Activated CD4-positive, alpha-beta T cell treated with anti-CD3 and anti-CD28 coated beads, Interleukin-2, amount 10 ng/mL, durations not matched to agents 7 days and 5 days (primary cell): ENCODE measurements around the gene MYO1F. TPM values are rescaled to one million over a fixed set of nuclear protein-coding genes. Genes with fewer than 3 reads are reported as not detected.

Experiments used
- CTCF ChIA-PET: fragments of 350-600 bp; sonication (Branson Sonifier 250); formaldehyde crosslinking; loops from one replicate; lab custom pipeline; 2021; ENCODE audit warnings: antibody characterized with exemption; lab: Charles Lee
- POLR2A ChIA-PET: fragments of 350-600 bp; sonication (Branson Sonifier 250); formaldehyde crosslinking; loops from one replicate; lab custom pipeline; 2021; ENCODE audit warnings: antibody characterized with exemption; lab: Charles Lee
- DNase-seq: peaks from one replicate; pipeline ENCODE4 v3.0.0-alpha.2; 2020
- H3K27ac Mint-ChIP-seq: one replicate; pipeline ENCODE4 v1.8.0; 2021; ENCODE audit warnings: mild to moderate bottlenecking, moderate library complexity, mixed read lengths
- H3K27me3 Mint-ChIP-seq: one replicate; pipeline ENCODE4 v1.8.0; 2021; ENCODE audit warnings: mixed read lengths
- H3K36me3 Mint-ChIP-seq: one replicate; pipeline ENCODE4 v1.8.0; 2021; ENCODE audit warnings: low read depth, mixed read lengths
- H3K4me1 Mint-ChIP-seq: one replicate; pipeline ENCODE4 v1.8.0; 2021; ENCODE audit warnings: mixed read lengths
- H3K4me3 Mint-ChIP-seq: one replicate; pipeline ENCODE4 v1.8.0; 2021; ENCODE audit warnings: mild to moderate bottlenecking, moderate library complexity, mixed read lengths
- H3K9me3 Mint-ChIP-seq: one replicate; pipeline ENCODE4 v1.8.0; 2021; ENCODE audit warnings: mixed read lengths
- total RNA-seq, 2 experiments: library from RNA; stranded (reverse); gene quantifications; one replicate each; pipeline ENCODE4 v1.2.3, GENCODE V29; 2021

The MYO1F gene
- total RNA-seq, 2 experiments from 2014 or later = 359 to 366 TPM

DNA sequence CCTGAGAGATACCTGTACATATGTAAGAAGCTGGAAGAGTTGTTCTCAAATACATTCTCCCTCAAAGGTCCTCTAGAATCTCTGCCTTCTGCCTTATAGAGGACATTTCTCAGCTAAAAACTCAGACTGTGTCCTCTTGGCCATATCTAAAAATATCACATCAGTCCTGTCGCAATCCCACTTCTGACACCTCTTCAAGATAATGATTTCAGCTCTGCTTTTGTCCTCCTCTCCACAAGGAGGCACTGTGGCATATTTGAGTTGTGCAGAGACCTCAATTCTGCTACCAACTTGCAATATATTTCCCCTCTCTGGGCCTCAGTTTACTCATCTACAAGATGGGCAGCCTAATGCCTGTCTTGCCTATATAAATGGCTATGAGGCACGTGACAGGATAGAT lies 16.7 kb upstream of the MYO1F start:
- no peak overlapping the region for H3K27ac Mint-ChIP-seq
- ChIA-PET CTCF (interaction anchor here (1.2 to 4.0 kb wide), 4 partner anchors 9 to 17 kb away, joined by 3 to 23 read pairs (median 7); no protein-coding TSS in a partner anchor), POLR2A (no interaction called here)
- peaks cover 15% of the 10 kb centered on the region for H3K27me3 Mint-ChIP-seq
- H3K36me3 Mint-ChIP-seq = peaks cover 8% of the 10 kb centered on the region
- H3K4me3 Mint-ChIP-seq = no peak overlapping the region
- peaks cover 13% of the 10 kb centered on the region for H3K4me1 Mint-ChIP-seq
- H3K9me3 Mint-ChIP-seq = peaks cover 17% of the 10 kb centered on the region
- no peak for DNase-seq

DNA sequence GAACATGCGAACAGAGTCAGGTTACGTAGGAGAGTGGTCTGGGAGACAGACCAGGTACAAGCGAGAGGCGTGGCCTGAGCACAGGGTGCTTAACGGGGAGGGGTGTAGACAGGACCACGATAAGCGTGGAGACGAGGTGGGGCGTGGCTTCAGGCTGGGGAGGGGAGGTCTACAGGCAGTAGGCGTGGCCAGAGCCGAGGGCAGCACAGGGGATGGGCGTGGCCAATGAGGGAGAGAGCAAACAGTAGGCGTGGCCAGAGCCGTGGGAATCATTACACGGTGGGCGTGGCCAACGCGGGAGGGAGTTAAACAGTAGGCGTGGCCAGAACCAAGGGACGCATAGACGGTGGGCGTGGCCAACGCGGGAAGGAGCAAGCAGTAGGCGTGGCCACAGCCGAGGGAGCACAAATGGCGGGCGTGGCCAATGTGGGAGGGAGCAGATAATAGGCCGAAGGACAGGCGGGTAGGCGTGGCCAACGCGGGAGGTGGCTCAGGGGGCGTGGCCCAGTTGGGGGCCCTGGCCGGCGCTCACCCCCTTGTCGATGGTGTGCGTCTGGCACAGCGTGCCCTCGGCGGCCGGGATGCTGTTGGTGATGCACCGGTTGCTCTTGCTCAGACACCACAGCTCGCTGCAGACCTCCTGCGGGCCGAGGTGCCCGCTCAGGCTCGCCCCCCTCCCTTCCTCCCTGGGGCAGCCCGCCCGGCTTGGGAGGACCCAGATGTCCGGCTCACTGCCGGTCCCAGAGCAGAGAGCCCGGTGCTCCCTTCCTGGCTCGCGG lies 15.2 kb upstream of the MYO1F start:
- H3K27ac Mint-ChIP-seq = no peak overlapping the region
- peaks cover 13% of the 10 kb centered on the region for H3K4me1 Mint-ChIP-seq
- ChIA-PET POLR2A (no interaction called here), CTCF (interaction anchor here (0.7 to 1.6 kb wide), 3 partner anchors 11 to 239 kb away, joined by 3 to 11 read pairs (median 3); no protein-coding TSS in a partner anchor)
- DNase-seq = peak; percentile 75
- H3K4me3 Mint-ChIP-seq = peak overlapping the region; percentile 53
- H3K36me3 Mint-ChIP-seq = peaks cover 7% of the 10 kb centered on the region
- H3K9me3 Mint-ChIP-seq = peaks cover 17% of the 10 kb centered on the region
- peaks cover 15% of the 10 kb centered on the region for H3K27me3 Mint-ChIP-seq

DNA sequence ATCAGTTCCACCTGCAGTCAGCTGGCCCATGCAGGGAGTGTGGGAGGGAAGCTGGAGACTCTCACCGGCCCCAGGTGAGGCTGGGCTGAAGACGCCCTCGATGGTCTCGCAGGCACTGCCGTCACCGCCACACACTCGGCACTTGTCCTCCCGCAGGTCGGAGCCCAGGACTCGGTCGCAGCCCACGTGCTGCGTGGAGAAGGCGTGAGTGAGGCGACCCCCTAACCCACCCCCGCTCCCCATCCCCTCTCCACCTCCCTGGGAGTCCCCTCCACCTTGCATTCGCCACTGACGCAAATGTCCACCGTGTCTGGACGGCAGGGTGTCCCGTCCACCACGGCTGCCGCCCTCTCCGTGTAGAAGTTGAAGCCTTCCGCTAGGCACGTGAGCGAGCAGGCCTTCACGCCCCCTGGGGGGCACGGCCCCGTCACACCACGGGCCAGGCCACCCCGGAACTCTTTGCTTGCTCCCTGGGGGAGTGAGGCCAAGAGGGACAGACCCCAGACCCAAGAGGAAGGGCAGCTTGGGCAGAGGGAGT lies 12.0 kb upstream of the MYO1F start:
- ChIA-PET CTCF (interaction anchor here (1.0 to 3.3 kb wide), 2 partner anchors 8 to 10 kb away, joined by 3 to 19 read pairs; no protein-coding TSS in a partner anchor), POLR2A (no interaction called here)
- Mint-ChIP-seq H3K27me3 (peaks cover 15% of the 10 kb centered on the region), H3K9me3 (peaks cover 11% of the 10 kb centered on the region), H3K27ac (no peak overlapping the region), H3K4me1 (peaks cover 13% of the 10 kb centered on the region), H3K36me3 (peaks cover 7% of the 10 kb centered on the region), H3K4me3 (no peak overlapping the region)
- no peak for DNase-seq

DNA sequence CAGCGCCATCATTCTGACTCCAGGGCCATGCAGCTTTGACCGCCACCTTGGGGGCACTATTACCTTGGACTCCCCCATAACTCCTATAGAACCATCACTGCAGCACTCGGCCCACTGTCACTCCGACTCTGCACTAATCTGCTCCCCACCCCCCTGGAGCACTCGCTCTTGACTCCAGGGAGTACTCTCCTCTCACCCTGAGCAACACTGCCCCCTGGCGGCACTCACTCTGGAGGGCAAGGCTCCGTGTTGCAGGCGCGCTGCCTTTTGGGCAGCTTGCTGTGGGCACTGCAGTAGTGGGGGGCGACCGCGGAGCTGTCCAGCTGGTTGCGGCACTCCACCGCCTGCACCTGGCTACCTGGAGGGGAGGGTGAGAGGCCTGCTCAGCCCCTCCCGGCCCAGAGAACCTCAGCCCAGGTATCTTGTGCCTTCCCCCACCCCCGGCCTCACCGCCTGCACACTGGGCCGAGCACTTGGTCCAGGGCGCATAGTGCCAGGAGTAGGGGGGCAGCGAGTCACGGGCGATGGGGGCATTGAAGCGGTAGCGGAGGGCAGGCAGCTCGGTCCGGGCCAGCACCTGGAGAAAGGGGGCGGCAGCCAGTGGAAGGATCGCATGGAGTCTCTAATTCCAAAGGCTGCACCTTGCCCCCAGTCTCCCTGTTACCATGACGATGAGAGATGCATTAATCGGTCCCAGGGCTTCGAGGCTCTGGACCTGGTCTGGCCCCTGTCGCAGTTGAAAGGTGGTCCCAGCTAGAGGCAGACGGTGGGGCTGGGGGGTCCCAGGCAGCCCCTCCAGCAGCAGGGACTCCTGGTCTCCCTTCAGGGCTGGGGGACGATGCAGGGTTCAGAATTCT lies 8.9 kb upstream of the MYO1F start:
- no peaks in the 10 kb centered on the region for H3K9me3 Mint-ChIP-seq
- CTCF ChIA-PET = interaction anchor here (0.6 to 2.1 kb wide), 5 partner anchors 8 to 233 kb away, joined by 3 to 6 read pairs (median 3); no protein-coding TSS in a partner anchor
- POLR2A ChIA-PET = no interaction called here
- peaks cover 1% of the 10 kb centered on the region for H3K4me1 Mint-ChIP-seq
- peak; percentile 70 for DNase-seq
- H3K4me3 Mint-ChIP-seq = no peak overlapping the region
- H3K27me3 Mint-ChIP-seq = peaks cover 5% of the 10 kb centered on the region
- no peak overlapping the region for H3K27ac Mint-ChIP-seq
- no peaks in the 10 kb centered on the region for H3K36me3 Mint-ChIP-seq

DNA sequence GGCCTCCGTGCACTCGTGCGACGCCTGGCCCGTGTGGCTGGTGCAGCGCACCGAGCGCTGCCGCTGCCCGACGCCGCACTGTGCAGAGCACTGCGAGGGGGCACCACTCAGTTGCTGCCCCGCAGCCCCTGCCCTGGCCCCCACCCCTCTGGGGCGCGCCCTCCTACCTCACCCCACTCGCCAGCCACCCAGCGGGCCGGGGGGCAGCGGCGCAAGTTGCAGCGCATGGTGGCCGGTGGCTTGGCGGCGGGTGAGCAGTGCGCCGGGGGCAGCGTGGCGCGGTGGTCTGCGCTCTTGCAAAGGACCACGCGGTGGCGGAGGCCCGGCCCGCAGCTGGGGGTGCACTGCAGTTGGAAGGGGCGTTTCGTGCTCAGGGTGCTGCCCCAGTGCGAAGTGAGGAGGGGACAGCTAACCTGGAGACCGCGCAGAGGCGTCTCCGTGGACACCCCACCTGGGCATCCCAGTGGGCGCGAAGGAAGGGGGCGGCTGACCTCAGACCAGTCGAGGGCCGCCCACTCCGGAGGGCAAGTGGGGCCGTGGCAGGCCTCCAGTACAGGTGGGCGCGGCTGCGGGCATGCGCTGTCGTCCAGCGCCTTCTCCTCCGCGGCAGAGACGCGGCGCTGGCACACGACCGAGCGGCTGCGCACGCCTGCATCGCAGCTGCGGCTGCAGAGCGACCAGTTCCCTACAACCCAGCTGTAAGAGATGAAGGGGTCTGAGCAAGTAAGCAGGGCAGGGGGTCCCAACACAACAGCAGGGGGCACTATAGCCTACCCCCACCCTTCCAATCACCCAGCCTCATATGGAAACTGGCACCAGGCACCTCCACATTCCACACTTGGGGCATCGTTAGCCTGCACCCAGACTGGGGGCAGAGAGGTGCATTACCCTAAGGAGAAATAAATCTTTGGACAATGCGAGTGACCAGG lies 8.0 kb upstream of the MYO1F start:
- H3K27me3 Mint-ChIP-seq = no peaks in the 10 kb centered on the region
- no peak overlapping the region for H3K4me3 Mint-ChIP-seq
- H3K4me1 Mint-ChIP-seq = peaks cover 5% of the 10 kb centered on the region
- H3K36me3 Mint-ChIP-seq = no peaks in the 10 kb centered on the region
- H3K9me3 Mint-ChIP-seq = no peaks in the 10 kb centered on the region
- ChIA-PET CTCF (interaction anchor here (0.7 to 2.1 kb wide), 2 partner anchors 9 to 232 kb away, joined by 3 to 6 read pairs; no protein-coding TSS in a partner anchor), POLR2A (no interaction called here)
- DNase-seq = no peak
- no peak overlapping the region for H3K27ac Mint-ChIP-seq

DNA sequence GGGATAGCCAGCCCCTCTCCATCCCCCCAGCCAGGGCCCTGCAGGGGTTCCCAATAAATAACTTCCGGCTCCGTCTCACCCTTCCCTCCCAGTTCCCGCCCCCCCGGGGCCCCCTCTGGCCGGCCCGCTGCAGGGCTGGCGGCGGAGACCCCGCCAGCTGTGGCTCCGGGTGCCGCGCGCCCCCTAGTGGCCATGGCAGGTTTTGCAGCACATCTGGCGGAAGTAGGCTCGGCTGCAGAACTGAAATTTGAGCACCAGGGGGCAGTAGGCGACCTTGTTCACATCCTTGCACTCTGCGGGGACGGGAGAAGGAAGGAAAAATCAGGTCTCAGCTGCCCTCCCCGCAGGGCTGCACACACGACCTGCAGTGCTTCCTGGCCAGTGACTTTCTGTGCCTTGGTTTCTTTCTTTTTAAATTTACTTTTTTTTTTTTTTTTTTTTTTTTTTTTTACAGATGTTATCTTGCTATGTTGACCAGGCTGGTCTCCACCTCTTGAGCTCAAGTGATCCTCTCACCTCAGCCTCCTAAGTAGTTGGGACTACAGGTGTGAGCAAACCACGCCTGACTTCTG lies 3.6 kb upstream of the MYO1F start:
- Mint-ChIP-seq H3K36me3 (peaks cover 12% of the 10 kb centered on the region), H3K27me3 (peaks cover 3% of the 10 kb centered on the region), H3K9me3 (no peaks in the 10 kb centered on the region), H3K4me3 (no peak overlapping the region), H3K4me1 (peaks cover 34% of the 10 kb centered on the region), H3K27ac (no peak overlapping the region)
- peak; percentile 88 for DNase-seq
- ChIA-PET POLR2A (interaction anchor here (1.4 kb wide), 1 partner anchor 12 kb away, joined by 5 read pairs; no protein-coding TSS in a partner anchor), CTCF (interaction anchor here (0.6 to 6.1 kb wide), 35 partner anchors 9 to 1189 kb away, joined by 3 to 70 read pairs (median 4); partner anchors contain the start of genes MARCHF2 and ZNF414)

DNA sequence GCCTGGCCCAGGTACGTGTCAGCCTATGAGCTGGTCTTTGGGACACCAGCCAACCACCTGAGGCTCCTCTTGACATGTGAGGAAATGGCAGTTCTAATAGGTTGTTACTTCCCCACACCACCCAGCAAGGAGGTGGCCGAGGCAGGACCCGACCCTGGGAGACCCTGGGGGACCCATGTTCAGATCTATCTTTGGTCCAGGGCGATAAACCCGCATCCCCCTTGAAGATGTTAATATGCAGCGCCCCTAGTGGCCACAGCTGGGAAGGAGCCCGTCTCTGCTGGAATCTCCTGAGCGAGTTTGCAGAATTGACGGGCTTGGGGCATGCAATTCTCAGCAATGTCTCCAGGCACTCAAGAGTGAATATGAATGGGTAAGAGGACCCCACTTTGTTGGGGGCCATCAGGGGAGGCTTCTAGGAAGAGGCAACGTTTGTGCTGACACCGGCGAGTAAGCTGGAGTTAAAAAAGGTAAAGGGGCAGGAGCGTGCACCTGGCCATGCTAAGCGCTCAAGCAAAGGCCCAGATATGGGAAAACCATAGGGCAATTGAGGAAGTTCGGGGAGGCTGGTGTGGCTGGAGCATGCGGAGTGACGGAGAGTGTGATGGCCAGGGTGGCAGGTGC lies 1.5 kb upstream of the MYO1F start:
- Mint-ChIP-seq H3K4me3 (peak overlapping the region; percentile 59), H3K27ac (peak overlapping the region; percentile 51), H3K4me1 (peaks cover 54% of the 10 kb centered on the region), H3K9me3 (peaks cover 5% of the 10 kb centered on the region), H3K27me3 (peaks cover 3% of the 10 kb centered on the region), H3K36me3 (peaks cover 32% of the 10 kb centered on the region)
- DNase-seq = peak; percentile 87
- ChIA-PET CTCF (interaction anchor here (0.6 to 6.1 kb wide), 24 partner anchors 8 to 259 kb away, joined by 3 to 70 read pairs (median 4); partner anchors contain the start of genes HNRNPM, MARCHF2 and ZNF414), POLR2A (interaction anchor here (1.4 kb wide), 1 partner anchor 65 kb away, joined by 3 read pairs; the partner anchor contains the start of gene ZNF414)

DNA sequence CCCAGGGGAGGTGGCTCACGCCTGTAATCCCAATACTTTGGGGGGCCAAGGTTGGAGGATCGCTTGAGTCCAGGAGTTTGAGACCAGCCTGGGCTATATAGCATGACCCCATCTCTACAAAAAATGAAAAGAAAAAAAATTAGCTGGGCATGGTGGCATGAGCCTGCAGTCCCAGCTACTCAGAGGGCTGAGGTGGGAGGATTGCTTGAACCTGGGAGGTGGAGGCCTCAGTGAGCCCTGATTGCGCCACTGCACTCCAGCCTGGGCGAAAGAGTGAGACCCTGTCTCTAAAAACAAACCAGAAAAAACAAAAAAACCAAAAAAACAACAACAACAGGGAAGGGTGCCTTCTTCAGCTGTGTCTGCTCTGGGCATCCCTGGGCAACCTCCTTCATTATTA lies 499 bp upstream of the MYO1F start:
- Mint-ChIP-seq H3K36me3 (peaks cover 42% of the 10 kb centered on the region), H3K4me1 (peaks cover 63% of the 10 kb centered on the region), H3K27me3 (peaks cover 3% of the 10 kb centered on the region), H3K27ac (peak overlapping the region; percentile 88), H3K9me3 (peaks cover 9% of the 10 kb centered on the region), H3K4me3 (peak overlapping the region; percentile 93)
- ChIA-PET CTCF (interaction anchor here (0.8 to 6.1 kb wide), 13 partner anchors 7 to 244 kb away, joined by 3 to 70 read pairs (median 3); partner anchors contain the start of genes MARCHF2 and ZNF414), POLR2A (interaction anchor here (0.7 kb wide), 1 partner anchor 214 kb away, joined by 3 read pairs; the partner anchor contains the start of gene ANGPTL4)
- no peak for DNase-seq

DNA sequence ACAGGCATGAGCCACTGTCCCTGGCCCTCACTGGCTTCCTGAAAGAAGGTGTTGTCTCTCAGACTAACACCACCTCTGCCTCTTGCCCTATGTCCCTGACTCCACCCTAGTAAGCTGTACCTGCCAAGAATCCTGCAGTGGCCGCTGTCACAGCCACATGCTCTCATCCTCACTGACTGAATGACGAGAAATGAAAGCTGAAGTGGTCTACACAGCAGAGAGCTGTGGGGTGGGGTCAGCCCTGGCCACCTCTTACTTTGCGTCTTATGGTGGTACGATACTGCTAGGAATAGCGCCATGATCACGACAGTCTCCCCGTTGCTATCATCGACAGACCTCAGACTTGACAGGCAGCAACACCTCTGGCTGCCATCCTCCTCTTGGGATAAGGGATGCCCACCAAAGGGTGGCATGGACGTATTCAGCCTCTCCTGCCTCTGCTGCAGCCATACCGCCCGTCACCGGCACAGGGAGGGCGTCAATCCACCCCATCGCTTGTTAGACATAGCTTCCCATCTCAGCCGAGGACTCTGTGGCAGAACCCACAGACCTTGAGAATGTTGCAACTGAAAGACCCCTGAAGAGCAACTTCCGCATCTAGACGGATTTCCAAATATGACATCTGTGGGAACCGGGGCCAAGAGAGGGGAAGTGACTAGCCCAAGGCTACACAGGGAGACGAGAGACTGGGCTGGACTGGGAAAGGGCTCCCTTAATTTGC lies 809 bp downstream of the MYO1F start:
- peaks cover 51% of the 10 kb centered on the region for H3K36me3 Mint-ChIP-seq
- H3K9me3 Mint-ChIP-seq = peaks cover 9% of the 10 kb centered on the region
- H3K27me3 Mint-ChIP-seq = peaks cover 3% of the 10 kb centered on the region
- ChIA-PET CTCF (interaction anchor here (0.7 to 5.9 kb wide), 8 partner anchors 10 to 307 kb away, joined by 3 to 45 read pairs (median 3); partner anchors contain the start of genes MARCHF2 and ZNF414), POLR2A (interaction anchor here (2.1 kb wide), 1 partner anchor 63 kb away, joined by 5 read pairs; the partner anchor contains the start of gene ZNF414)
- peak overlapping the region; percentile 88 for H3K27ac Mint-ChIP-seq
- peaks cover 73% of the 10 kb centered on the region for H3K4me1 Mint-ChIP-seq
- DNase-seq = no peak
- H3K4me3 Mint-ChIP-seq = peak overlapping the region; percentile 93

DNA sequence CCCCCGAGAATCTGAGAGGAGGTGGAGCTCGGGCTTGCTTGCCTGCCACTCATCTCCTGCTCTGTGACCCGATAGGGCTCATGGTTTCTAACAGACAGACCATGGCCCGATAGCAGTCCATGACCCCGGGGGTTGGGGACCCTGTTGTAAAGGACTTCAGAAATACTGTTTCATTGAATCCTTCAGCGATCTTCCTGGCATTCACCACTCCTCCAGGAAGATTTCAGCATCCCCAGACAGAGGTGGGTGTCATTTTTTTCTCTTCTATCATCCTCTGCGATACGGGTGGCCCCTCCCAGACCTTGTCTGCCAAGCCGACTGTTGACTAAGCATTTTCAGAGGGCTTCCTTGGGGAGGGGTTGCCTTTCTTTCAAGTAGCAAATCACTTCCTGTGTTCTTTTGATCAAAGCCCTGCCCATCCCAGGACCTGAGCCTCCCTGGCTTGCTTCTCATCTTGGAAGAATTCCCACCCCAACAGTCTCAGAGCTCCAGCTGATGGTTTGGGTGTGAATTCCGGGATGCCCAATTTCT lies 1.7 kb downstream of the MYO1F start:
- Mint-ChIP-seq H3K27ac (peak overlapping the region; percentile 88), H3K27me3 (peaks cover 3% of the 10 kb centered on the region), H3K9me3 (peaks cover 9% of the 10 kb centered on the region), H3K36me3 (peaks cover 59% of the 10 kb centered on the region), H3K4me3 (peak overlapping the region; percentile 93), H3K4me1 (peaks cover 76% of the 10 kb centered on the region)
- CTCF ChIA-PET = interaction anchor here (0.6 to 5.9 kb wide), 5 partner anchors 12 to 307 kb away, joined by 3 to 45 read pairs (median 3); partner anchors contain the start of gene ZNF414
- DNase-seq = peak; percentile 72
- POLR2A ChIA-PET = interaction anchor here (2.1 kb wide), 1 partner anchor 62 kb away, joined by 5 read pairs; the partner anchor contains the start of gene ZNF414
